H7 (cell line): ENCODE data around the gene CSK. TPM values are rescaled to one million over a fixed set of nuclear protein-coding genes. Genes with fewer than 3 reads are reported as not detected.

ENCODE experiments used
- total RNA-seq: library from RNA; depleted of rRNA; stranded (reverse); fragments of >200 nt; shearing (Covaris generic); gene quantifications from 2 replicates; pipeline ENCODE4 v1.2.3, GENCODE V29; 2014; rRNA removed

CSK gene
- total RNA-seq, 1 experiment from 2014 or later = 31.8 TPM

Other genes with a start within 250 kb of the CSK start
- 65.9 and 68.0 TPM in 2 replicates for gene ARID3B, start 240.9 kb upstream of the CSK start, total RNA-seq
- gene CLK3, start 166.2 kb upstream of the CSK start, total RNA-seq = 50.6 and 66.3 TPM in 2 replicates
- 9.4 and 9.7 TPM in 2 replicates for gene EDC3, start 86.1 kb upstream of the CSK start, total RNA-seq
- 0.45 and 0.78 TPM in 2 replicates for gene CYP1A1, start 56.6 kb upstream of the CSK start, total RNA-seq
- not detected in 2 replicates for gene CYP1A2, start 33.2 kb upstream of the CSK start, total RNA-seq
- not detected in 2 replicates for gene LMAN1L, start 30.8 kb downstream of the CSK start, total RNA-seq
- 0.03 TPM in 1 of 2 replicates, not detected in the other for gene CPLX3, start 44.5 kb downstream of the CSK start, total RNA-seq
- gene ULK3, start 61.1 kb downstream of the CSK start, total RNA-seq = 20.9 and 30.4 TPM in 2 replicates
- 20.8 and 22.6 TPM in 2 replicates for gene SCAMP2, start 91.3 kb downstream of the CSK start, total RNA-seq
- 50.9 and 64.7 TPM in 2 replicates for gene MPI, start 108.0 kb downstream of the CSK start, total RNA-seq
- 52.1 and 72.0 TPM in 2 replicates for gene FAM219B, start 124.8 kb downstream of the CSK start, total RNA-seq
- gene COX5A, start 156.0 kb downstream of the CSK start, total RNA-seq = 154 and 185 TPM in 2 replicates
- gene RPP25, start 174.7 kb downstream of the CSK start, total RNA-seq = 40.0 and 40.3 TPM in 2 replicates
- gene SCAMP5, start 213.5 kb downstream of the CSK start, total RNA-seq = 17.7 and 23.0 TPM in 2 replicates
- 34.4 and 35.2 TPM in 2 replicates for gene PPCDC, start 241.5 kb downstream of the CSK start, total RNA-seq